ENCODE measurements around the gene TRIO. TPM values are rescaled to one million over a fixed set of nuclear protein-coding genes. Genes with fewer than 3 reads are reported as not detected.

Gene TRIO
- total and polyA plus RNA-seq, 2 donors (not counting 3 experiments of a cell fraction or from before 2014, with no cell fraction given) = 82.9 to 248 TPM

GRCh38 chr5:14109041-14109747 lies 33.9 kb upstream of the TRIO start:
- Histone ChIP-seq H3K27me3 (ENCODE audit: control insufficient read depth in 2 of 2, insufficient read depth in 2 of 2, low read length in 2 of 2) (no peaks in the 10 kb centered on the region), H4K20me1 (replicated peaks; ENCODE audit: control insufficient read depth, extremely low read depth, insufficient read depth, low read length) (no peaks in the 10 kb centered on the region), H3K9me3 (replicated peaks; ENCODE audit: control insufficient read depth, insufficient read depth, low read length) (no peaks in the 10 kb centered on the region), H3K79me2 (ENCODE audit: control insufficient read depth, insufficient read depth, low read length) (no peaks in the 10 kb centered on the region), H3K36me3 (ENCODE audit: control insufficient read depth in 2 of 2, extremely low read depth in 1 of 2, insufficient read depth in 2 of 2, low read length in 2 of 2) (no peaks in the 10 kb centered on the region), H3K9me1 (replicated peaks; ENCODE audit: control insufficient read depth, extremely low read depth, insufficient read depth, low read length) (no peaks in the 10 kb centered on the region), H3K4me2 (ENCODE audit: insufficient read depth, low read length) (peak overlapping the region; percentile 18), H3K4me3 (replicated peaks in 1 of 3; ENCODE audit: insufficient read depth in 1 of 3, low read depth in 1 of 3, low read length in 3 of 3) (no peak overlapping the region), H3K9ac (replicated peaks; ENCODE audit: extremely low read depth, insufficient read depth, low read length) (no peak overlapping the region), H3K27ac (ENCODE audit: insufficient read depth, low read depth, low read length) (no peak overlapping the region), H2AFZ (ENCODE audit: low read depth, low read length) (peak overlapping the region; percentile 54), H3K4me1 (ENCODE audit: control insufficient read depth, extremely low read depth, insufficient read depth, low read length) (peaks cover 31% of the 10 kb centered on the region)
- no peak for FAIRE-seq
- ChIA-PET CTCF (interaction anchor here (0.7 to 3.9 kb wide), 13 partner anchors 10 to 539 kb away, joined by 3 to 38 read pairs (median 4); no protein-coding TSS in a partner anchor), POLR2A (interaction anchor here (0.5 kb wide), 1 partner anchor 45 kb away, joined by 3 read pairs; no protein-coding TSS in a partner anchor)
- BruUV-seq (replicated peaks) = no TSS peak
- no peak for DNase-seq (ENCODE audit: low read depth, low spot score)
- no peak for TF ChIP-seq FOS (IDR thresholded peaks at IDR 0.05; ENCODE audit: borderline replicate concordance, insufficient read depth, low read length)
- TF ChIP-seq POLR2A (IDR thresholded peaks at IDR 0.05; ENCODE audit: low read depth, low read length) = no peak
- TF ChIP-seq CTCF (IDR thresholded peaks at IDR 0.05; ENCODE audit: extremely low read depth in 1 of 2, insufficient read depth in 1 of 2, low read depth in 1 of 2, low read length in 2 of 2) = no peak
- no peak for TF ChIP-seq GATA2 (IDR thresholded peaks at IDR 0.05; ENCODE audit: insufficient read depth, insufficient read length, low read depth, low read length)
- TF ChIP-seq POLR2AphosphoS5 (IDR thresholded peaks at IDR 0.05; ENCODE audit: insufficient read depth, low read depth, low read length) = no peak
- no peak for TF ChIP-seq EZH2 (IDR thresholded peaks at IDR 0.05; ENCODE audit: borderline replicate concordance, low read depth, low read length, severe bottlenecking)
- TF ChIP-seq MAX (IDR thresholded peaks at IDR 0.05; ENCODE audit: insufficient read depth, insufficient read length) = no peak
- no peak for TF ChIP-seq JUN (IDR thresholded peaks at IDR 0.05; ENCODE audit: borderline replicate concordance, insufficient read depth, insufficient read length, low read depth)
- TF ChIP-seq MYC (IDR thresholded peaks at IDR 0.05; ENCODE audit: low read depth, low read length) = no peak
- dilution Hi-C loops (cut with MboI; ENCODE audit: extremely low pct_ligation_motif_present, low sequenced_read_pairs) (loop anchor here (25.0 kb wide), 1 partner anchor 122 kb away; no protein-coding TSS in a partner anchor), intact Hi-C loops (cut with micrococcal nuclease) (loop anchor here (5.0 kb wide), 3 partner anchors 93 to 233 kb away; no protein-coding TSS in a partner anchor)
